ENCODE measurements around the gene P2RY2. TPM values are rescaled to one million over a fixed set of nuclear protein-coding genes. Genes with fewer than 3 reads are reported as not detected.

The P2RY2 gene
- total and polyA plus RNA-seq, 12 donors: 7.1 to 37.5 (median 11.1) TPM

GRCh38 chr11:73177778-73178539 lies 40.1 kb upstream of the P2RY2 start:
- ATAC-seq: peak; percentile 60 to 86 (median 74)

DNA sequence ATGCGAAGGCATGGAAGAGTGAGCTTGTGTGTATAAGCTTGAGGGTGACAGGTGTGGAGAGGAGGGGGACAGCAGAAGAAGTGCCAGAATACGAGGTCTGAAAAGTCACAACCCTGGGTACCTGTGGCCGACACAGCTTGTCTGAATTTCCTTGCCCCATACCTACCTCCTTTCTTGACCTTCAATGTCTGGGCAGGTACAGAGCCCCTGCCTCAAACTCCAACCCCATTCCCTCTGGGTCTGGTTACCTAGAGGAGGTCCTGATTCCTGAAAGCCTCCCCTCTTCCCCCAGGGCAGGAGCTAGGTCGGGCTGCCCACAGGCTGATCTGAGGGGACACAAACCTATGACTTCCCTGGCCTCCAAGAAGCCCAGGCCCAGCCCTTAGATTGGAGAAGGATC lies 39.4 kb upstream of the P2RY2 start:
- intact Hi-C loops (cut with DNase I): loop anchor here (1.0 to 10.0 kb wide), 16 partner anchors 36 to 456 kb away; partner anchors contain the start of gene FCHSD2 (in 4 of the 10)
- ATAC-seq: no peak
- Histone ChIP-seq H3K4me3 (no peak overlapping the region), H3K4me1 (peaks cover 27 to 73% (median 44%) of the 10 kb centered on the region in 9 donors), H3K9me3 (no peaks in the 10 kb centered on the region), H3K27me3 (no peaks in the 10 kb centered on the region), H3K36me3 (no peaks in the 10 kb centered on the region), H3K27ac (peak overlapping the region in 5 of 10 donors; percentile 82 to 92 (median 88))
- WGBS, 2 donors: 92 to 95% methylated on average over 4 of the region's 4 CpGs
- no peak for DNase-seq
- no peak for TF ChIP-seq CTCF (IDR thresholded peaks at IDR 0.05)

More at GRCh38 chr11:73177778-73178539, 40.1 kb upstream of the P2RY2 start:
- no peaks in the 10 kb centered on the region for H3K9me3 ChIP-seq
- H3K36me3 ChIP-seq: no peaks in the 10 kb centered on the region
- peak; percentile 71 to 94 (median 86) for TF ChIP-seq CTCF (IDR thresholded peaks at IDR 0.05)
- H3K4me1 ChIP-seq: peaks cover 27 to 74% (median 52%) of the 10 kb centered on the region in 9 donors
- peak; percentile 85 to 88 for DNase-seq
- H3K4me3 ChIP-seq: no peak overlapping the region
- WGBS, 2 donors: 31 to 36% methylated on average over 15 of the region's 15 CpGs
- intact Hi-C loops (cut with DNase I): loop anchor here (1.0 to 10.0 kb wide), 16 partner anchors 35 to 456 kb away; partner anchors contain the start of gene FCHSD2 (in 6 of the 10)
- no peaks in the 10 kb centered on the region for H3K27me3 ChIP-seq
- H3K27ac ChIP-seq: peak overlapping the region; percentile 69 to 92 (median 86)

- peak; percentile 60 to 87 (median 75) for ATAC-seq
- DNase-seq: peak; percentile 58 to 81
- Histone ChIP-seq H3K4me3 (peak overlapping the region in 8 of 10 donors; percentile 10 to 45 (median 34)), H3K4me1 (peaks cover 4 to 36% (median 18%) of the 10 kb centered on the region in 9 donors), H3K27ac (peak overlapping the region; percentile 45 to 81 (median 72)), H3K27me3 (no peaks in the 10 kb centered on the region), H3K9me3 (no peaks in the 10 kb centered on the region), H3K36me3 (no peaks in the 10 kb centered on the region)
- 26 to 36% methylated on average over 3 of the region's 3 CpGs for WGBS, 2 donors
- TF ChIP-seq CTCF (IDR thresholded peaks at IDR 0.05): peak in 5 of 9 donors; percentile 24 to 47 (median 43)
- intact Hi-C loops (cut with DNase I): loop anchor here in 2 of 10 donors (5.0 to 10.0 kb wide), 3 partner anchors 102 to 356 kb away; no protein-coding TSS in a partner anchor
Measured at GRCh38 chr11:73182824-73183321, 35.2 kb upstream of the P2RY2 start.

DNA sequence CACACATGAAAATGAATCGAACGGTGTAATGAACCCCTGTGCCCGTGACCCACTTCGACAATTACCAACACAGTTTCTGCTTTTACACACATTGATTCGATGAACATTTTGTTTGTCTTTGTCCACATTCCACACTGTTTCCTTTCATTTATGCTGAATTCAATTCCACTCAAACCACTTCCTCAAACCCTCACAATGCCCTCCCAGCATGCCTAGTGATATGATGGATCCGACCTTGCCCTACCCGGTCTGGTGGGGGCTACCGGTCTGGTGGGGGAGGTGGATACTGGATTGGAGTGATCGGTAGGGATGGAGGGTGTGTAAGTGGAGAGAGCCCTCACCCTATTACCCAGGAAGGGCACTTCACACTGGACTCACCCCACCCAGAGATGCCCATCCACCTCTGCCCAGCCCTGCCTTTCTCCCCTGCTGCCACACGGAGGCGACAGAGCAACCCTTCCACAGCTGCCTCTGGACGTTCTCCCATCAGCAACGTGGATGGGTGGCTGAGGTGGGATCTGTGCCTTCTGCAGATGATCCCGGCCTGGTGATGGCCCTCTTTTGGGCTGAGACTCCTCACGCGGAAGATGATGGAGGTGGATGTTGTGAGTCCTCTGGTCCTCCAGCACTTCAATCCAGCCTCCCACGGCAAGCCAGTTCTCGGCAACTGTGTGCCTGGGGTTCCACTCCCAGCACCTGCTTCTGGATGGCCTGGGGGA lies 33.0 kb upstream of the P2RY2 start:
- WGBS, 2 donors: 44 to 45% methylated on average over 18 of the region's 18 CpGs
- H3K4me1 ChIP-seq: peaks cover 10 to 53% (median 32%) of the 10 kb centered on the region in 9 donors
- no peaks in the 10 kb centered on the region for H3K27me3 ChIP-seq
- DNase-seq (peak; percentile 71 to 75), ATAC-seq (peak in 7 of 8 donors; percentile 33 to 77 (median 57))
- no peaks in the 10 kb centered on the region for H3K36me3 ChIP-seq
- no peaks in the 10 kb centered on the region for H3K9me3 ChIP-seq
- intact Hi-C loops (cut with DNase I): loop anchor here in 9 of 10 donors (1.0 to 10.0 kb wide), 13 partner anchors 52 to 358 kb away; no protein-coding TSS in a partner anchor
- peak overlapping the region in 3 of 10 donors; percentile 0 to 36 (median 6) for H3K27ac ChIP-seq
- peak; percentile 71 to 90 (median 85) for TF ChIP-seq CTCF (IDR thresholded peaks at IDR 0.05)
- peak overlapping the region in 1 of 10 donors; percentile 24 for H3K4me3 ChIP-seq
